SU-DHL-6 (cell line): ENCODE data around the gene PPFIBP2.

Experiments
- CTCF ChIP-seq: fragments of 200-600 bp; sonication (generic); IDR thresholded peaks from one replicate; pipeline ENCODE4 v1.5.1; 2017; ENCODE audit warnings: antibody characterized with exemption, mild to moderate bottlenecking, low read length, moderate library complexity; ENCODE audit not compliant: insufficient read depth, poor library complexity, severe bottlenecking
- EZH2phosphoT487 ChIP-seq: fragments of 200-600 bp; sonication (generic), shearing (Covaris generic); conservative IDR thresholded peaks from 2 replicates; pipeline ENCODE4 v1.6.1; 2018; ENCODE audit warnings: mild to moderate bottlenecking, antibody characterized with exemption, low read length, moderate library complexity, mixed read lengths

GRCh38 chr11:7587712-7588111 lies 73.9 kb downstream of the PPFIBP2 start:
- TF ChIP-seq CTCF (no peak), EZH2phosphoT487 (no peak)
